Stimulated activated CD8-positive, alpha-beta memory T cell treated with anti-CD3 and anti-CD28 coated beads, Interleukin-4, amount 100 ng/mL, for 24 hours (primary cell): ENCODE data around the gene FAM161A.
A peak's percentile ranks its signal among the peaks of the same experiment; 100 is the strongest.
"Not testable (repeated sequence)": the region's sequence is repeated elsewhere in the genome, so short reads cannot be mapped to it uniquely, and the experiment has no call there.

ENCODE experiments used
- DNase-seq: peaks from one replicate; pipeline ENCODE4 v3.0.0-alpha.2; 2020; ENCODE audit warnings: low read depth

The FAM161A gene, protein sequence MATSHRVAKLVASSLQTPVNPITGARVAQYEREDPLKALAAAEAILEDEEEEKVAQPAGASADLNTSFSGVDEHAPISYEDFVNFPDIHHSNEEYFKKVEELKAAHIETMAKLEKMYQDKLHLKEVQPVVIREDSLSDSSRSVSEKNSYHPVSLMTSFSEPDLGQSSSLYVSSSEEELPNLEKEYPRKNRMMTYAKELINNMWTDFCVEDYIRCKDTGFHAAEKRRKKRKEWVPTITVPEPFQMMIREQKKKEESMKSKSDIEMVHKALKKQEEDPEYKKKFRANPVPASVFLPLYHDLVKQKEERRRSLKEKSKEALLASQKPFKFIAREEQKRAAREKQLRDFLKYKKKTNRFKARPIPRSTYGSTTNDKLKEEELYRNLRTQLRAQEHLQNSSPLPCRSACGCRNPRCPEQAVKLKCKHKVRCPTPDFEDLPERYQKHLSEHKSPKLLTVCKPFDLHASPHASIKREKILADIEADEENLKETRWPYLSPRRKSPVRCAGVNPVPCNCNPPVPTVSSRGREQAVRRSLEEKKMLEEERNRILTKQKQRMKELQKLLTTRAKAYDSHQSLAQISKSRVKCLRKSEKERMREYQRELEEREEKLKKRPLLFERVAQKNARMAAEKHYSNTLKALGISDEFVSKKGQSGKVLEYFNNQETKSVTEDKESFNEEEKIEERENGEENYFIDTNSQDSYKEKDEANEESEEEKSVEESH

DNA sequence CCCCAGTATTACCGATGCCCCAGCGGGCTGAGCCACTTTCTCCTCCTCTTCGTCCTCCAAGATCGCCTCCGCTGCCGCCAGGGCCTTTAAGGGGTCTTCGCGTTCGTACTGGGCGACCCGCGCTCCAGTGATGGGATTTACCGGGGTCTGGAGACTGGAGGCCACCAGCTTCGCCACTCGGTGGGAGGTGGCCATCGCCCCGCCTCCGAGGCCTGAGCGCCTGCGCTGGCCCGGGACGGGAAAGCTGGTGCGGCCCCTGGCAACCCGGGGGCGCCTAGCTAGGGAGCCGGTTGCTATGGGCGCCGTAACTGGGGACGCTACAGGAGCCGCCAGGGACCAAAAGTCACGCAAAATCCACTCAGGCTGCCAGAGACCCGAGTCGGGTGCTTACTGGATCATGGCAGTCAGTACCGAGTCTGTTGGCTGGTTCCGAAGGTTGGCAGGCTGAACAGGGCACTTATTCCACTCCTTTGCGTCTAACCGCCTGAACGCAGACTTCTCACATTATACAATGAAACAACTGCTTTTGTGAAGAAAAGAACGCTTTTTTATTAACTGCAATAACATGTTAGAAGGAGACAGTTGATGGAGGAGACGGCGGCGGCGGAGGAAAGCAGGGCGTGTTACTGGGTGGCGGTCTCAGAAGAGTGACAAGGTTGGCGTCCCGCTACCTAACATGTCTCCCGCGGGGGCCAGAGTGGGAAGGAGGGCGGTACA is at the start of gene FAM161A:
Gene FAM161A, minus strand, starts transcription at position 214 of the 717 bp plus-strand sequence. Its CDS starts 19 bp downstream, at position 195.
- DNase-seq = peak; percentile 74

- no peak for DNase-seq
Observed at GRCh38 chr2:61900281-61900680, 46.4 kb upstream of the FAM161A start.

GRCh38 chr2:61898810-61899209 is 45.0 kb upstream of the FAM161A start:
- no peak for DNase-seq

GRCh38 chr2:61888267-61889055 is 34.6 kb upstream of the FAM161A start, which contains the start of gene CCT4:
CCT4 (minus strand) TSS chr2:61888656; CDS start chr2:61888507, 149 bp downstream.
- DNase-seq = peak; percentile 82

DNA sequence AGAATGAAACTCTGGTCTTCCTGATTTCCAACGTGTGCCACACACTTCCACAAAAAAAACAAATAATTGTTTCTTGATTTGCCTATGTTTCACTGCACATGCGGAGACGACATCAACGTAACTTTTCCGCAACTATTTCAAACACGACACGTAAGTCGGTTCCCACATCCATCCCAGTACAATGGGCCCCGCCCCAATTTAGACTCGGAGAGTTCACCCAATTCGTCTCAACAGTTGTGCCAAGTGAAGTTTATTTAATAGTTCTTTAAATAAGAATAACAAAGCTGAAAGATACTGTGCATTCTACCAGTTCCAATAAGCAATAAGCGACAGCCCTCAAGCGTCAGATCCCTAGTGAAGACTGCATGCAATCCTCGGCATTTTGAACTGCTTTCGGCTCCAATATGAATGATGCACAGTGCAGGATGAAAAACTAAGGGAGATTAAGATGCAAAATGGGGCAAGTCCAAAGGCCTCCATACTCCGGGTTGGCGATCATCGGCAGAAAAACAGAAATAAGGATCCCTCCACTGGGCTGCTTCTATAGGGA is 33.9 kb upstream of the FAM161A start:
- DNase-seq = peak; percentile 10

- no peak for DNase-seq
Observed at GRCh38 chr2:61885896-61886603, 32.2 kb upstream of the FAM161A start.

DNA sequence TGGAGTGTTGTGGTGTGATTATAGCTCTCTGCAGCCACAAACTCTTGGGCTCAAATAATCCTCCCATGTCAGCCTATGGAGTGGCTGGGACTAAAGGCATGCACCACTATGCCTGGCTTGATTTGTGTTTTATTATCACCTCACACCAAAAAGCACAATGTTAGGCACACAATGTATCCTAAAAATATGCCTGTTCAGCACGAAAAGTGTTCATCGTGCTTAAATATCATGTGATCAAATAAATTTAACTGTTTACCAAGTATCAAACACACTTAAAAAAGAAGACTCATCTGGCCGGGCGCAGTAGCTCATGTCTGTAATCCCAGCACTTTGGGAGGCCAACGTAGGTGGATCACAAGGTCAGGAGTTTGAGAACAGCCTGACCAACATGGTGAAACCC is 29.0 kb upstream of the FAM161A start:
- DNase-seq = no peak

GRCh38 chr2:61879351-61879750 is 25.5 kb upstream of the FAM161A start:
- DNase-seq = not testable (repeated sequence)

DNA sequence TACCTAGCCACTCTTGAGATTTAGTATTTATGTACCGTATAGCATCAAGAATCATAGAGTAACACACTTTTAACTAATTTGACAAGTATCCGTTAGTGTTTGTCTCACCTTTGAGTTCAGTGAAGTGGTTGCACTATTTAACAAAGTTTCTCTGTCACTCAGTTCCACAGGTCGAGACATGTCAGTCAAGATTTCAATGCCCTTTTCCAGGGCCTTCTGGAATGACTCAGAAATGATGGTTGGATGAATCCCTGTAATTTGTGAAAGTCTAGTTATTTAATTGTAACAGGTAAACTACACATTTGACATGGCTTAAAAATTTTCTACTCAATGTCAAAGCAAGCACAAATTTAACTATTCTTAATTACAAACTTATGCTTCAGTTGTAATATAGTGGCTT is 24.9 kb upstream of the FAM161A start:
- DNase-seq = no peak

- DNase-seq = no peak
Observed at GRCh38 chr2:61877571-61878245, 23.8 kb upstream of the FAM161A start.

DNA sequence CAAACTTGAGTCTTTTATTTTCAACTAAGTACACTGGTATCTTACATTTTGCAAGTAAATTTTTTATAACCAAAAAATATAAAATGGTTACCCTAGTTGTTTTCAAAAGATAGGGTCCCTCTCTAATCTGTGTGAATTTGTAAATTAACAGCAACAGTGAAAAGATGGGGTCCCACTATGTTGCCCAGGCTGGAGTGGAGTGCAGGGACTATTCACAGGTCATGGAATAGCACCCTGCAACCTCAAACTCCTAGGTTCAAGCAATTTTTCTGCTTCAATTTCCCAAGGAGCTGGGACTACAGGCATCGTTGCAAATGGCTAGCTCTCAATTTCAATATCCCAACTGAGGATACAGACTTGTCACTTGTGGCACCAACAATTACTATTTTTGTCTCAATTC is 22.5 kb upstream of the FAM161A start:
- DNase-seq = no peak

DNA sequence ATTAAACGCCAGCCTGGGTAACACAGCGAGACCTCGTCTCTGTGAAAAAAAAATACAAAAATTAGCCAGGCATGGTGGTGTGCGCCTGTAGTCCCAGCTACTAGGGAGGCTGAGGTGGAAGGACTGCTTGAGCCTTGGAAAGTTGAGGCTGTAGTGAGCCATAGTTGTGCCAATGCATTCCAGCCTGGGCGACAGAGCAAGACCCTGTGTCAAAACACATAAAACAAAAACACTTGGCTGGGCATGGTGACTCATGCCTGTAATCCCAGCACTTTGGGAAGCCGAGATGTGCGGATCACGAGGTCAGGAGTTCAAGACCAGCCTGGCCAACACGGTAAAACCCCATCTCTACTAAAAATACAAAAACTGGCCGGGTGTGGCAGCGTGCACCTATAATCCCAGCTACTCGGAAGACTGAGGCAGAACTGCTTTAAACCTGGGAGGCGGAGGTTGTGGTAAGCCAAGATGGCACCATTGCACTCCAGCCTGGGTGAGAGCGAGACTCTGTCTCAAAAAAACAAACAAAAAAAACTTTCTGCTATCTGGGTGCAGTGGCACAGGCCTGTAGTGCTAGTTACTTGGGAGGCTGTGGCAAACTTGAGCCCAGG is 12.7 kb upstream of the FAM161A start:
- DNase-seq = not testable (repeated sequence)

DNA sequence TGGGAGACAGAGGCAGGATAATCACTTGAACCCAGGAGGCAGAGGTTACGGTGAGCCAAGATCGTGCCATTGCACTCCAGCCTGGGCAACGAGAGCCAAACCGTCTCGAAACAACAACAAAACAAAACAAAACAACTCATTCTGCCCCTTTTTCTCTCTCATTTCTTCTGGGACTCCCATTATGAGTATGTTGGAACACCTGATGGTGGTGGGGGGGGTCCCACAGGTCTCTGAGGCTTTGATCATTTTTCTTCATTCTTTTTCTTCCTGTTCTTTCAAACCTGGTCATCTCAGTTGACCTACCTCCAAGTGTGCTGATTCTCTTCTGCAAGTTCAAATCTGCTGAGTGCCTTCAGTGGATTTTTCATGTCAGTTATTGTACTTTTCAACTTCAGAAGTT is 8.2 kb upstream of the FAM161A start:
- no peak for DNase-seq

DNA sequence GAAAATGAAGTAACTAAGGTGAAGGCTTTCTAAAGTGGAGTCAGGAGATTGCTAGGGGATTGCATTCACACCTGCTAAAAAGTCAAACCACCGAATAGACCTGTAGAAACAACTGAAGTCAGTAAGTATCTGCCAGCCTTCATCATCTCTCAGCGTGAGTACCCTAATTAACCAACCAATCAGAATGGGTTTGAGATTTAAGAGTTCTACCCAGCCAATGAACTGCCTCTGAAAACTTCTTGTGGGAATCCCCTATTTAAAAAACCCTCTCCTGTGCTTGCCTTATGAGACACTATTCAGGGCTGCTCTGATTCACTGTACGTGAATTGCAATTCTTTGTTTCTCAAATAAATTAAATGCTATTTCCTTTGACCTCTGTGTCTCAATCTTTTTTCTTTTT is 3.4 kb upstream of the FAM161A start:
- no peak for DNase-seq

- DNase-seq = no peak
Observed at GRCh38 chr2:61855318-61855613, 1.4 kb upstream of the FAM161A start.

DNA sequence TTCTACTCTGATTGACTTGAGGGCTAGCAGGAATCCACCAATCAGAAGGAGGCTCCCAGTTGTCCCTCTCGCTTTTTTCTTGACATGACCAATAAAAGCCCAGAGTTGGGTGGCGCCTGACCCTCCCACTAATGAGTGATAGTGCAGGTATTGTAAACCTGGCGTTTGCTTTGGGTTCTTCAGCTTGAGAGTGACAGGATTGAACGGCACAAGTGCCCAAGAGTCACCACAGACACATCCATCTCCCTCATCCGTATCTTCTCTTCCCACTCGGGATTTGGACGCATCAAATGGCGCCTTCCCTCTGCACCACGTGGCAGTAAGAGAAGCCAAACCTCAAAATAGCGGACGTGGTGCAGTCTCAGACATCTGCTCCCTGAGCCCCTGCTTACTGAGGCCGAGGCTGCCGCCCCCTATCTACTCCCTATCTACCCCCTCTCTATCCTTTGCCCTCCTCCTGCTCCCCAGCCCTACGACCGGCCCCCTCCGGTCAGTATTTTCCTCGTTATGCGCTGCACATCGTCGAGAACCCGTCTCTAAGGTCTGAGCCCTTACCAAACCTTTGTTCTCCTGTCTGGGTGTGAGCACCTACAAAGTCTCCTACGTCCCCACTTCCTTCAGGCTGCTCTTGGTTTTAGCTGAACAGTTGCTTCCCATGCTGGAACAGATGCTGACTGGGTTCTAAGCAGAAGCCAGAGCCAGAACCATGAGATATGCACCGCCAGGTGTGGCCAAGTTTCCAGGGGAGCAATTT is 881 bp upstream of the FAM161A start:
- peak; percentile 72 for DNase-seq

DNA sequence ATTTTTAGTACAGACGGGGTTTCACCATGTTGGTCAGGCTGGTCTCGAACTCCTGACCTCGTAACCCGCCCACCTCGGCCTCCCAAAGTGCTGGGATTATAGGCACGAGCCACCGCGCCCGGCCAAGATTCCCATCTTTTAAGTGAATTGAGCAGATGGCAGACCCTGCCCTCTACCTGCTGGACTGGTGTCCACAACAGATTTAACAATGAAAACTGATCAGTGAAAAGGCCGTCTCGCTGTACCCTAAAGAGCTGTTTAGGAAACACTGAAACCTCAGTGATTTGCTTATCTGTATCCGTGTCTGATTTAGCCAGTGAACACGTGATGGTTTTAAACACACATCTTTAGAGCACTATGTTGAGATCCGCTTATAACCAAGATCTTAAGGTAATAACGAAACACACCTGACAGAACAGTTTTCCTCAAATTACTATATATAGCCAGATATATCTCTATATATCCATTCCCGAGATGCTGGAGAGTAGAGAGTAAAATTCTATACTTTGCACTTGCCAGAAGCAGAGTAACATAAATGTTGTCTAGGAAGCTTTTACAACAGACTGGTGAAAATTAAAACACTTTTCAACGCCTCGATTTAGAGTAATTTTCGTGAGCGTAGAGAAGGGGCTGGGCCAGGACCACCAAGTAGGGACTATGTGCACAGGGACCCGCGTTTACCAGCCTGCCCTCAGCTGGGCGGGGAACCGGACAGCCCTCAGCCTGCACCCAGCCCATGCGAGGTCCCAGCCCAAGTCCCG is 594 bp downstream of the FAM161A start:
- no peak for DNase-seq

- DNase-seq = not testable (repeated sequence)
Observed at GRCh38 chr2:61851270-61851669, 2.6 kb downstream of the FAM161A start.

GRCh38 chr2:61845320-61845719 is 8.5 kb downstream of the FAM161A start:
- no peak for DNase-seq
